Parathyroid adenoma (tissue), 2 donors: Measurements from ENCODE around the gene FXN.

Source experiments
- H2AFZ ChIP-seq: fragments of 300-600 bp; sonication (generic); one replicate; pipeline ENCODE4 v1.7.0; 2017; ENCODE audit warnings: antibody characterized with exemption, mild to moderate bottlenecking
- H3K27ac ChIP-seq: fragments of 300-600 bp; sonication (generic); one replicate; pipeline ENCODE4 v1.7.0; 2017
- H3K27me3 ChIP-seq: fragments of 300-600 bp; sonication (generic); one replicate; pipeline ENCODE4 v1.7.0; 2017; ENCODE audit warnings: low read length; ENCODE audit not compliant: control insufficient read depth, insufficient read depth
- H3K36me3 ChIP-seq: fragments of 300-600 bp; sonication (generic); one replicate; pipeline ENCODE4 v1.7.0; 2017; ENCODE audit warnings: low read length; ENCODE audit not compliant: control insufficient read depth, insufficient read depth
- H3K4me1 ChIP-seq: fragments of 300-600 bp; sonication (generic); one replicate; pipeline ENCODE4 v1.7.0; 2017; ENCODE audit warnings: control low read depth
- H3K4me2 ChIP-seq: fragments of 300-600 bp; sonication (generic); one replicate; pipeline ENCODE4 v1.7.0; 2017; ENCODE audit warnings: low read length
- H3K4me3 ChIP-seq: fragments of 300-600 bp; sonication (generic); one replicate; pipeline ENCODE4 v1.7.0; 2017; ENCODE audit warnings: low read depth, low read length
- H3K79me2 ChIP-seq: fragments of 300-600 bp; sonication (generic); one replicate; pipeline ENCODE4 v1.7.0; 2017; ENCODE audit warnings: control low read depth
- H3K9ac ChIP-seq: fragments of 300-600 bp; sonication (generic); one replicate; pipeline ENCODE4 v1.7.0; 2017; ENCODE audit warnings: mild to moderate bottlenecking
- H3K9me3 ChIP-seq: fragments of 300-600 bp; sonication (generic); one replicate; pipeline ENCODE4 v1.7.0; 2017; ENCODE audit warnings: low read length; ENCODE audit not compliant: control insufficient read depth
- CTCF ChIP-seq: fragments of 300-600 bp; sonication (generic); IDR thresholded peaks from one replicate; pipeline ENCODE4 v1.7.0; 2017; ENCODE audit warnings: antibody characterized with exemption, mild to moderate bottlenecking
- donor health status: primary hyperparathyroidism.

The FXN gene

GRCh38 chr9:69137311-69137710 lies 101.8 kb downstream of the FXN start:
- no peaks in the 10 kb centered on the region for H3K27me3 ChIP-seq
- no peak overlapping the region for H3K4me2 ChIP-seq
- peaks cover 3% of the 10 kb centered on the region for H3K79me2 ChIP-seq
- no peak overlapping the region for H3K4me3 ChIP-seq
- no peak overlapping the region for H3K27ac ChIP-seq
- no peak overlapping the region for H3K9ac ChIP-seq
- no peak for TF ChIP-seq CTCF
- H3K9me3 ChIP-seq = no peaks in the 10 kb centered on the region
- no peaks in the 10 kb centered on the region for H3K36me3 ChIP-seq
- H3K4me1 ChIP-seq = no peaks in the 10 kb centered on the region
- no peak overlapping the region for H2AFZ ChIP-seq

GRCh38 chr9:69139596-69139995 lies 104.0 kb downstream of the FXN start:
- no peak overlapping the region for H3K9ac ChIP-seq
- no peak overlapping the region for H3K4me2 ChIP-seq
- H3K9me3 ChIP-seq = no peaks in the 10 kb centered on the region
- no peaks in the 10 kb centered on the region for H3K4me1 ChIP-seq
- no peak overlapping the region for H3K4me3 ChIP-seq
- no peak overlapping the region for H3K27ac ChIP-seq
- H3K27me3 ChIP-seq = no peaks in the 10 kb centered on the region
- H2AFZ ChIP-seq = no peak overlapping the region
- TF ChIP-seq CTCF = no peak
- H3K79me2 ChIP-seq = peaks cover 3% of the 10 kb centered on the region
- H3K36me3 ChIP-seq = no peaks in the 10 kb centered on the region

GRCh38 chr9:69140123-69140735 lies 104.7 kb downstream of the FXN start:
- Histone ChIP-seq H3K79me2 (peaks cover 3% of the 10 kb centered on the region), H3K4me2 (no peak overlapping the region)
- TF ChIP-seq CTCF = no peak

GRCh38 chr9:69141851-69142250 lies 106.3 kb downstream of the FXN start:
- H3K27me3 ChIP-seq = no peaks in the 10 kb centered on the region
- no peak overlapping the region for H3K27ac ChIP-seq
- H3K4me1 ChIP-seq = no peaks in the 10 kb centered on the region
- H3K36me3 ChIP-seq = no peaks in the 10 kb centered on the region
- H3K4me2 ChIP-seq = no peak overlapping the region
- H3K9ac ChIP-seq = no peak overlapping the region
- H2AFZ ChIP-seq = no peak overlapping the region
- TF ChIP-seq CTCF = no peak
- no peaks in the 10 kb centered on the region for H3K9me3 ChIP-seq
- peaks cover 3% of the 10 kb centered on the region for H3K79me2 ChIP-seq
- no peak overlapping the region for H3K4me3 ChIP-seq

More at GRCh38 chr9:69140123-69140735, 104.7 kb downstream of the FXN start:
- Histone ChIP-seq H3K9ac (no peak overlapping the region), H3K27ac (no peak overlapping the region), H3K27me3 (no peaks in the 10 kb centered on the region), H3K36me3 (no peaks in the 10 kb centered on the region), H3K4me3 (no peak overlapping the region), H3K4me1 (no peaks in the 10 kb centered on the region), H2AFZ (no peak overlapping the region), H3K9me3 (no peaks in the 10 kb centered on the region)

DNA sequence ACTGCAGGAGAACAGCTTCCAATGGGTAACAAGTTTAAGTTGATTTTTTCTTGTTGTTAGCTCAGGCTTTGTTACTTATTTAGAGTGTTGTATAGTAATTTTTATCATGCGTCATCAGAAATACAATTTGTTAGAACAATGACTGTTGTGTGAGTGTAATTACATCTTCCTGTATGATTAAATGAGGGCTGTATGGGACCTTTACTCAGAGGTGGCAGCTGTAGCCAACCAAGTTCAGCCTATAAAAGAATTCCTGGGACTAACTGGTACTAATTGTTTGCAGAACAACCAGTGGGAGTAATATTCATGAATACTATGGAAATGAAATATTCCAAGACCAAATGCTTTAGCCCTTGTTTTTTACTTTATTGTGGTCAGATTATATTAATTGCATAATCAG lies 107.7 kb downstream of the FXN start:
- H3K4me2 ChIP-seq = no peak overlapping the region
- H3K27ac ChIP-seq = no peak overlapping the region
- no peaks in the 10 kb centered on the region for H3K4me1 ChIP-seq
- TF ChIP-seq CTCF = no peak
- H3K36me3 ChIP-seq = no peaks in the 10 kb centered on the region
- H3K27me3 ChIP-seq = no peaks in the 10 kb centered on the region
- H3K9ac ChIP-seq = no peak overlapping the region
- H2AFZ ChIP-seq = no peak overlapping the region
- H3K4me3 ChIP-seq = no peak overlapping the region
- H3K9me3 ChIP-seq = no peaks in the 10 kb centered on the region
- H3K79me2 ChIP-seq = peaks cover 3% of the 10 kb centered on the region
